ENCODE measurements around the gene DHX15. TPM values are rescaled to one million over a fixed set of nuclear protein-coding genes. Genes with fewer than 3 reads are reported as not detected.

Gene DHX15
- total RNA-seq, 1 experiment from 2014 or later, result 287 TPM

GRCh38 chr4:24598025-24598424 is 13.7 kb upstream of the DHX15 start:
- H4K8ac ChIP-seq (replicated peaks; ENCODE audit: insufficient read length, low read depth, low read length), result no peak overlapping the region
- no peak for DNase-seq
- H2BK5ac ChIP-seq (ENCODE audit: insufficient read length, low read length), result no peak overlapping the region
- no peak overlapping the region for H3K27ac ChIP-seq (ENCODE audit: insufficient read length, low read depth, low read length)
- TF ChIP-seq CTCF (conservative IDR thresholded peaks at IDR 0.05), result no peak
- H2BK120ac ChIP-seq (ENCODE audit: low read depth, low read length, poor library complexity, severe bottlenecking), result no peak overlapping the region
- Mint-ChIP-seq H3K27me3 (ENCODE audit: low read depth) (no peaks in the 10 kb centered on the region), H3K27ac (no peak overlapping the region), H3K36me3 (ENCODE audit: insufficient read depth in 1 of 3, low read depth in 3 of 3) (peaks cover 0 to 2% (median 0%) of the 10 kb centered on the region in 3 experiments; a peak in 1 of 7 replicates), H3K4me1 (peaks cover 11 to 27% of the 10 kb centered on the region in 2 experiments), H3K9me3 (no peaks in the 10 kb centered on the region; a peak in 2 of 5 replicates), H3K4me3 (no peak overlapping the region)
- no peak overlapping the region for H3K14ac ChIP-seq (ENCODE audit: insufficient read depth, low read length)
- H3K23ac ChIP-seq (ENCODE audit: insufficient read length, low read depth, low read length), result no peak overlapping the region
- H3T11ph ChIP-seq (ENCODE audit: low read length), result no peak overlapping the region
- no peak overlapping the region for H2BK15ac ChIP-seq (ENCODE audit: low read depth, low read length)
- H3K4me1 ChIP-seq (ENCODE audit: insufficient read depth, low read length), result no peaks in the 10 kb centered on the region; the same call in 1 of the 2 replicates
- H2BK20ac ChIP-seq (ENCODE audit: low read depth, low read length, poor library complexity, severe bottlenecking), result no peak overlapping the region
- no peaks in the 10 kb centered on the region for H3K79me2 ChIP-seq (ENCODE audit: insufficient read depth, low read length)
- H4K91ac ChIP-seq (ENCODE audit: insufficient read length, low read depth, low read length), result no peak overlapping the region
- no peak overlapping the region for H3K4ac ChIP-seq (ENCODE audit: low read depth, low read length)
- H4K20me1 ChIP-seq (ENCODE audit: control insufficient read depth, insufficient read depth, insufficient read length), result no peaks in the 10 kb centered on the region
- H4K5ac ChIP-seq (ENCODE audit: insufficient read length, low read depth, low read length), result no peak overlapping the region
- H2AFZ ChIP-seq (ENCODE audit: low read length), result no peak overlapping the region
- no peak overlapping the region for H3K18ac ChIP-seq (ENCODE audit: insufficient read length, low read depth, low read length)
- H3K27me3 ChIP-seq (ENCODE audit: insufficient read depth, low read length), result no peaks in the 10 kb centered on the region
- no peak overlapping the region for H2AK5ac ChIP-seq (ENCODE audit: insufficient read length, low read length)
- H3K9me3 ChIP-seq (ENCODE audit: control insufficient read depth, low read depth, low read length), result no peaks in the 10 kb centered on the region
- no peak overlapping the region for H3K9ac ChIP-seq (ENCODE audit: extremely low read depth, insufficient read length, low read length)
- H2BK12ac ChIP-seq (ENCODE audit: insufficient read length, low read depth, low read length), result no peak overlapping the region
- H3K4me2 ChIP-seq (ENCODE audit: insufficient read depth, insufficient read length, low read length), result no peak overlapping the region
- no CpG with 5 or more reads among the region's 8 CpGs for WGBS (ENCODE audit: extremely low coverage, insufficient read length, low lambda C conversion rate)
- no peak overlapping the region for H3K56ac ChIP-seq (ENCODE audit: insufficient read length, low read depth, low read length)
- H3K79me1 ChIP-seq (ENCODE audit: insufficient read depth, low read depth, low read length, poor library complexity, severe bottlenecking), result no peaks in the 10 kb centered on the region
- no peaks in the 10 kb centered on the region for H3K23me2 ChIP-seq (ENCODE audit: insufficient read length, low read depth, low read length, poor library complexity, severe bottlenecking)
